SK-N-SH (cell line): Measurements from ENCODE around the gene REEP3. TPM values are rescaled to one million over a fixed set of nuclear protein-coding genes. Genes with fewer than 3 reads are reported as not detected.

Experiments
- CTCF ChIA-PET: fragments of 300-600, 350-600 bp; formaldehyde crosslinking; extraction: SDS; loops from one replicate; lab custom pipeline; 2021; lab: Yijun Ruan, JAX
- POLR2A ChIA-PET: fragments of 350-600 bp; sonication (Branson Sonifier 250); formaldehyde crosslinking; extraction: SDS; loops from one replicate; lab custom pipeline; 2020; ENCODE audit warnings: antibody characterized with exemption, inconsistent platforms; lab: Yijun Ruan, JAX
- DNase-seq: peaks from one replicate; pipeline ENCODE4 v3.0.0; 2012
- H2AFZ ChIP-seq: fragments of 200-600 bp; sonication (generic); 2 replicates; pipeline ENCODE4 v1.8.1; 2016; ENCODE audit warnings: antibody characterized with exemption, mild to moderate bottlenecking, low read depth
- H3F3A ChIP-seq: fragments of 200-600 bp; sonication (generic); replicated peaks from 2 replicates; pipeline ENCODE3; 2016; ENCODE audit warnings: antibody characterized with exemption, mild to moderate bottlenecking; ENCODE audit not compliant: insufficient read depth
- H3K27ac ChIP-seq, 2 experiments: fragments of 200-500 bp in 1 of 2; fragments of 200-600 bp in 1 of 2; sonication (Bioruptor generic) in 1 of 2; sonication (generic), shearing (Covaris generic) in 1 of 2; 2 replicates each; pipeline versions ENCODE4 v1.5.1 to v1.6.1; 2014 to 2016; ENCODE audit warnings: low read depth in 2 of 2, inconsistent platforms in 1 of 2, low read length in 1 of 2, mild to moderate bottlenecking in 1 of 2, mixed read lengths in 1 of 2
- H3K27me3 ChIP-seq: fragments of 200-600 bp; sonication (generic), shearing (Covaris generic); 2 replicates; pipeline ENCODE4 v1.6.1; 2016; ENCODE audit warnings: mixed run types; ENCODE audit not compliant: insufficient read depth
- H3K36me3 ChIP-seq, 2 experiments: fragments of 200-500 bp in 1 of 2; fragments of 200-600 bp in 1 of 2; sonication (Bioruptor generic) in 1 of 2; sonication (generic) in 1 of 2; replicated peaks in 1 of 2; 2 replicates each; pipeline versions ENCODE3 to v1.5.1; 2014 to 2016; ENCODE audit warnings: low read length in 1 of 2, mild to moderate bottlenecking in 1 of 2; ENCODE audit not compliant: insufficient read depth in 2 of 2, control insufficient read depth in 1 of 2
- H3K4me1 ChIP-seq, 2 experiments: fragments of 200-500 bp in 1 of 2; fragments of 200-600 bp in 1 of 2; sonication (Bioruptor generic) in 1 of 2; sonication (generic), shearing (Covaris generic) in 1 of 2; 2 replicates each; pipeline versions ENCODE4 v1.5.1 to v1.6.1; 2014 to 2016; ENCODE audit warnings: low read depth in 1 of 2, low read length in 1 of 2, mixed run types in 1 of 2; ENCODE audit not compliant: insufficient read depth in 2 of 2, control insufficient read depth in 1 of 2
- H3K4me2 ChIP-seq: fragments of 200-600 bp; sonication (generic), shearing (Covaris generic); 2 replicates; pipeline ENCODE4 v1.6.1; 2017; ENCODE audit warnings: mixed run types
- H3K4me3 ChIP-seq, 2 experiments: fragments of 200-500 bp in 1 of 2; fragments of 200-600 bp in 1 of 2; sonication (Bioruptor generic) in 1 of 2; sonication (generic), shearing (Covaris generic) in 1 of 2; 2 replicates each; pipeline versions ENCODE4 v1.5.1 to v1.8.1; 2014 to 2016; ENCODE audit warnings: low read depth in 2 of 2, inconsistent platforms in 1 of 2, low read length in 1 of 2, mild to moderate bottlenecking in 1 of 2, mixed read lengths in 1 of 2, moderate library complexity in 1 of 2
- H3K79me2 ChIP-seq: fragments of 200-600 bp; sonication (generic); 2 replicates; pipeline ENCODE4 v1.8.1; 2017; ENCODE audit warnings: mild to moderate bottlenecking; ENCODE audit not compliant: insufficient read depth
- H3K9ac ChIP-seq: fragments of 200-600 bp; sonication (generic); 2 replicates; pipeline ENCODE4 v1.6.1; 2017; ENCODE audit warnings: mixed run types
- H3K9me2 ChIP-seq: fragments of 200-600 bp; sonication (generic); 2 replicates; pipeline ENCODE4 v1.6.1; 2017; ENCODE audit warnings: mixed run types
- H3K9me3 ChIP-seq: fragments of 200-600 bp; sonication (generic); 2 replicates; pipeline ENCODE4 v1.6.1; 2017; ENCODE audit warnings: mixed run types, mild to moderate bottlenecking, moderate library complexity
- H4K20me1 ChIP-seq: fragments of 200-600 bp; sonication (generic); 2 replicates; pipeline ENCODE4 v1.6.1; 2017; ENCODE audit warnings: mild to moderate bottlenecking, mixed run types; ENCODE audit not compliant: insufficient read depth
- EZH2phosphoT487 ChIP-seq: fragments of 200-600 bp; sonication (generic); IDR thresholded peaks from 2 replicates; pipeline ENCODE4 v1.6.1; 2017; ENCODE audit warnings: low read depth, mixed run types, mild to moderate bottlenecking, antibody characterized with exemption, moderate library complexity, borderline replicate concordance
- FOSL2 ChIP-seq: IDR thresholded peaks from 2 replicates; pipeline ENCODE4 v1.4.0; 2012; ENCODE audit warnings: low read depth, mild to moderate bottlenecking, moderate library complexity, borderline replicate concordance
- GABPA ChIP-seq: IDR thresholded peaks from 2 replicates; pipeline ENCODE4 v1.4.0; 2012; ENCODE audit warnings: low read depth, mild to moderate bottlenecking
- JUND ChIP-seq: IDR thresholded peaks from 2 replicates; pipeline ENCODE4 v1.4.0; 2012
- MEF2A ChIP-seq: IDR thresholded peaks from 2 replicates; pipeline ENCODE4 v1.4.0; 2012; ENCODE audit warnings: low read depth, borderline replicate concordance
- POLR2AphosphoS5 ChIP-seq: IDR thresholded peaks from 2 replicates; pipeline ENCODE4 v1.6.1; 2012; ENCODE audit warnings: low read depth, low read length
- RCOR1 ChIP-seq: fragments of 150-350 bp; IDR thresholded peaks from 2 replicates; pipeline ENCODE4 v1.6.1; 2017; ENCODE audit warnings: antibody characterized with exemption, low read length
- SMC3 ChIP-seq: IDR thresholded peaks from 2 replicates; pipeline ENCODE4 v1.6.1; 2012; ENCODE audit warnings: low read depth, low read length, improper control_type of control experiment
- YY1 ChIP-seq: IDR thresholded peaks from 2 replicates; pipeline ENCODE4 v1.4.0; 2012; ENCODE audit warnings: low read depth, mild to moderate bottlenecking
- WGBS: methylation state at CpG from one replicate; pipeline ENCODE4 v1.1.6; 2017; ENCODE audit warnings: low lambda C conversion rate; 5-methylcytosine and 5-hydroxymethylcytosine counted together
- polyA plus RNA-seq, 3 experiments: library from polyadenylated mRNA; depleted of rRNA; stranded (reverse); fragments of >200 nt; gene quantifications; 2 replicates each; pipeline ENCODE4 v1.2.3, GENCODE V29; 2012
- TF ChIP-seq, protein P1 (sequence below): fragments of 150-350 bp; IDR thresholded peaks from 2 replicates; pipeline ENCODE4 v1.6.1; 2017; ENCODE audit warnings: antibody characterized with exemption, low read length, low read depth, borderline replicate concordance
- TF ChIP-seq, protein P2 (sequence below): IDR thresholded peaks from 2 replicates; pipeline ENCODE4; 2012
- TF ChIP-seq, protein P3 (sequence below): IDR thresholded peaks from 2 replicates; pipeline ENCODE4 v1.6.1; 2012; ENCODE audit warnings: mild to moderate bottlenecking, low read depth, low read length, moderate library complexity
- TF ChIP-seq, protein P4 (sequence below): fragments of 150-350 bp; IDR thresholded peaks from 2 replicates; pipeline ENCODE4 v1.6.1; 2016; ENCODE audit warnings: mild to moderate bottlenecking, low read depth, low read length

REEP3 gene
- polyA plus RNA-seq, 1 of the 3 experiments (the other 2 are of a cell fraction), result 7.6 TPM

DNA sequence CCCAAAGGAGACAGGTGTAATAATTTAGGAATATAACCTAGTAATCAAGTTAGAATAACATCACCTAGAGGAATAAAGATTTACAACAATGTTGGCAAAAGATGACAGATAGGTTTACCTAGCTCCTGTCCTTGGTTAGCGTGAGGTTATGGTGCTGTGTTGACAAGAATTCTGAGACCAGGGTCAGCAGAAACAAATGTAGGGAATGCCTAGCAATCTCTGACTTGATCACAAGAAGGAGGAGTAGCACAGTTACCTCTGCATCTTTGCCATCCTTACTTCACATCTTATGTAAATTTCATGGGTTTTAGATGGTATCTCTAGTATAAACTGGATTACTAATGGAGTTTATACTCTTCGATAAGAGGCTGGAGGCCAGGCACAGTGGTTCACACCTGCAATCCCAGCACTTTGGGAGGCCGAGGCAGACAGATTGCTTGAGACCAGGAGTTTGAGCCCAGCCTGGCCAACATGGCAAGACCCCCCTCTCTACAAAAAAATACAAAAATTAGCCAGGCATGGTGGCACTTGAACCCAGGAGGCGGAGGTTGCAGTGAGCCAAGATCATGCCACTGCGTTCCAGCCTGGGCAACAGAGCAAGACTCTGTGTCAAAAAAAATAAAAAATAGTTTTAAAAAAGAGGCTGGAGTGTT is 37.1 kb downstream of the REEP3 start:
- Histone ChIP-seq H3F3A (peaks cover 27% of the 10 kb centered on the region), H3K36me3 (peaks cover 0 to 5% of the 10 kb centered on the region in 2 experiments), H3K79me2 (peaks cover 40% of the 10 kb centered on the region), H3K9me3 (no peaks in the 10 kb centered on the region), H3K9me2 (no peaks in the 10 kb centered on the region), H3K27ac (peak overlapping the region in 1 of 2 experiments; percentile 40; a peak in 2 of 4 replicates), H3K4me1 (peaks cover 14 to 18% of the 10 kb centered on the region in 2 experiments; a peak in 3 of 4 replicates), H2AFZ (no peak overlapping the region), H3K9ac (no peak overlapping the region), H3K4me2 (no peak overlapping the region), H3K4me3 (no peak overlapping the region), H4K20me1 (no peaks in the 10 kb centered on the region), H3K27me3 (no peaks in the 10 kb centered on the region)
- POLR2A ChIA-PET, result interaction anchor here (0.7 to 0.8 kb wide), 2 partner anchors 8 to 1072 kb away, joined by 3 read pairs; no protein-coding TSS in a partner anchor
- CTCF ChIA-PET, result interaction anchor here (0.7 to 1.5 kb wide), 4 partner anchors 9 to 392 kb away, joined by 3 to 5 read pairs (median 4); no protein-coding TSS in a partner anchor
- TF ChIP-seq JUND (no peak), GABPA (no peak), YY1 (no peak), POLR2AphosphoS5 (no peak), RCOR1 (no peak), FOSL2 (no peak), MEF2A (no peak), SMC3 (no peak), EZH2phosphoT487 (no peak)
- TF ChIP-seq, protein P1, sequence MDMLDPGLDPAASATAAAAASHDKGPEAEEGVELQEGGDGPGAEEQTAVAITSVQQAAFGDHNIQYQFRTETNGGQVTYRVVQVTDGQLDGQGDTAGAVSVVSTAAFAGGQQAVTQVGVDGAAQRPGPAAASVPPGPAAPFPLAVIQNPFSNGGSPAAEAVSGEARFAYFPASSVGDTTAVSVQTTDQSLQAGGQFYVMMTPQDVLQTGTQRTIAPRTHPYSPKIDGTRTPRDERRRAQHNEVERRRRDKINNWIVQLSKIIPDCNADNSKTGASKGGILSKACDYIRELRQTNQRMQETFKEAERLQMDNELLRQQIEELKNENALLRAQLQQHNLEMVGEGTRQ, result no peak
- TF ChIP-seq, protein P2, sequence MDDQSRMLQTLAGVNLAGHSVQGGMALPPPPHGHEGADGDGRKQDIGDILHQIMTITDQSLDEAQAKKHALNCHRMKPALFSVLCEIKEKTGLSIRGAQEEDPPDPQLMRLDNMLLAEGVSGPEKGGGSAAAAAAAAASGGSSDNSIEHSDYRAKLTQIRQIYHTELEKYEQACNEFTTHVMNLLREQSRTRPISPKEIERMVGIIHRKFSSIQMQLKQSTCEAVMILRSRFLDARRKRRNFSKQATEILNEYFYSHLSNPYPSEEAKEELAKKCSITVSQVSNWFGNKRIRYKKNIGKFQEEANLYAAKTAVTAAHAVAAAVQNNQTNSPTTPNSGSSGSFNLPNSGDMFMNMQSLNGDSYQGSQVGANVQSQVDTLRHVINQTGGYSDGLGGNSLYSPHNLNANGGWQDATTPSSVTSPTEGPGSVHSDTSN, result no peak
- TF ChIP-seq, protein P3, sequence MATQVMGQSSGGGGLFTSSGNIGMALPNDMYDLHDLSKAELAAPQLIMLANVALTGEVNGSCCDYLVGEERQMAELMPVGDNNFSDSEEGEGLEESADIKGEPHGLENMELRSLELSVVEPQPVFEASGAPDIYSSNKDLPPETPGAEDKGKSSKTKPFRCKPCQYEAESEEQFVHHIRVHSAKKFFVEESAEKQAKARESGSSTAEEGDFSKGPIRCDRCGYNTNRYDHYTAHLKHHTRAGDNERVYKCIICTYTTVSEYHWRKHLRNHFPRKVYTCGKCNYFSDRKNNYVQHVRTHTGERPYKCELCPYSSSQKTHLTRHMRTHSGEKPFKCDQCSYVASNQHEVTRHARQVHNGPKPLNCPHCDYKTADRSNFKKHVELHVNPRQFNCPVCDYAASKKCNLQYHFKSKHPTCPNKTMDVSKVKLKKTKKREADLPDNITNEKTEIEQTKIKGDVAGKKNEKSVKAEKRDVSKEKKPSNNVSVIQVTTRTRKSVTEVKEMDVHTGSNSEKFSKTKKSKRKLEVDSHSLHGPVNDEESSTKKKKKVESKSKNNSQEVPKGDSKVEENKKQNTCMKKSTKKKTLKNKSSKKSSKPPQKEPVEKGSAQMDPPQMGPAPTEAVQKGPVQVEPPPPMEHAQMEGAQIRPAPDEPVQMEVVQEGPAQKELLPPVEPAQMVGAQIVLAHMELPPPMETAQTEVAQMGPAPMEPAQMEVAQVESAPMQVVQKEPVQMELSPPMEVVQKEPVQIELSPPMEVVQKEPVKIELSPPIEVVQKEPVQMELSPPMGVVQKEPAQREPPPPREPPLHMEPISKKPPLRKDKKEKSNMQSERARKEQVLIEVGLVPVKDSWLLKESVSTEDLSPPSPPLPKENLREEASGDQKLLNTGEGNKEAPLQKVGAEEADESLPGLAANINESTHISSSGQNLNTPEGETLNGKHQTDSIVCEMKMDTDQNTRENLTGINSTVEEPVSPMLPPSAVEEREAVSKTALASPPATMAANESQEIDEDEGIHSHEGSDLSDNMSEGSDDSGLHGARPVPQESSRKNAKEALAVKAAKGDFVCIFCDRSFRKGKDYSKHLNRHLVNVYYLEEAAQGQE, result no peak
- TF ChIP-seq, protein P4, sequence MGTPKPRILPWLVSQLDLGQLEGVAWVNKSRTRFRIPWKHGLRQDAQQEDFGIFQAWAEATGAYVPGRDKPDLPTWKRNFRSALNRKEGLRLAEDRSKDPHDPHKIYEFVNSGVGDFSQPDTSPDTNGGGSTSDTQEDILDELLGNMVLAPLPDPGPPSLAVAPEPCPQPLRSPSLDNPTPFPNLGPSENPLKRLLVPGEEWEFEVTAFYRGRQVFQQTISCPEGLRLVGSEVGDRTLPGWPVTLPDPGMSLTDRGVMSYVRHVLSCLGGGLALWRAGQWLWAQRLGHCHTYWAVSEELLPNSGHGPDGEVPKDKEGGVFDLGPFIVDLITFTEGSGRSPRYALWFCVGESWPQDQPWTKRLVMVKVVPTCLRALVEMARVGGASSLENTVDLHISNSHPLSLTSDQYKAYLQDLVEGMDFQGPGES, result no peak
- no peak for DNase-seq
- WGBS, result 92% methylated on average over 5 of the region's 5 CpGs
